ENCODE measurements around the gene TRIM13.

The TRIM13 gene

GRCh38 chr13:49958321-49958720, 38.5 kb upstream of the TRIM13 start:
- ChIA-PET POLR2A (interaction anchor here (0.6 kb wide), 1 partner anchor 21 kb away, joined by 4 read pairs; no protein-coding TSS in a partner anchor), CTCF (no interaction called here)
- DNase-seq (ENCODE audit: extremely low spot score): no peak
- no peak for TF ChIP-seq CTCF (IDR thresholded peaks at IDR 0.05; ENCODE audit: control extremely low read depth, extremely low read depth, low read depth, missing control alignments)

GRCh38 chr13:49967456-49967855, 29.4 kb upstream of the TRIM13 start:
- TF ChIP-seq CTCF (IDR thresholded peaks at IDR 0.05; ENCODE audit: control extremely low read depth, extremely low read depth, low read depth, missing control alignments): no peak
- CTCF ChIA-PET: interaction anchor here (1.1 to 1.4 kb wide), 3 partner anchors 9 to 944 kb away, joined by 3 to 4 read pairs (median 3); no protein-coding TSS in a partner anchor
- POLR2A ChIA-PET: no interaction called here
- DNase-seq (ENCODE audit: extremely low spot score): no peak

GRCh38 chr13:49972709-49973108, 24.1 kb upstream of the TRIM13 start:
- no peak for DNase-seq (ENCODE audit: extremely low spot score)
- ChIA-PET CTCF (interaction anchor here (1.6 to 2.1 kb wide), 2 partner anchors 19 to 939 kb away, joined by 6 to 9 read pairs; no protein-coding TSS in a partner anchor), POLR2A (interaction anchor here (0.5 kb wide), 1 partner anchor 24 kb away, joined by 4 read pairs; no protein-coding TSS in a partner anchor)
- no peak for TF ChIP-seq CTCF (IDR thresholded peaks at IDR 0.05; ENCODE audit: control extremely low read depth, extremely low read depth, low read depth, missing control alignments)

- ChIA-PET CTCF (interaction anchor here (0.7 to 4.3 kb wide), 35 partner anchors 10 to 1310 kb away, joined by 3 to 41 read pairs (median 4); partner anchors contain the start of genes RNASEH2B, SPRYD7 and TRIM13), POLR2A (no interaction called here)
- TF ChIP-seq CTCF (IDR thresholded peaks at IDR 0.05; ENCODE audit: control extremely low read depth, extremely low read depth, low read depth, missing control alignments): no peak
- DNase-seq (ENCODE audit: extremely low spot score): no peak
These were observed 21.0 kb upstream of the TRIM13 start for GRCh38 chr13:49975826-49976225.

DNA sequence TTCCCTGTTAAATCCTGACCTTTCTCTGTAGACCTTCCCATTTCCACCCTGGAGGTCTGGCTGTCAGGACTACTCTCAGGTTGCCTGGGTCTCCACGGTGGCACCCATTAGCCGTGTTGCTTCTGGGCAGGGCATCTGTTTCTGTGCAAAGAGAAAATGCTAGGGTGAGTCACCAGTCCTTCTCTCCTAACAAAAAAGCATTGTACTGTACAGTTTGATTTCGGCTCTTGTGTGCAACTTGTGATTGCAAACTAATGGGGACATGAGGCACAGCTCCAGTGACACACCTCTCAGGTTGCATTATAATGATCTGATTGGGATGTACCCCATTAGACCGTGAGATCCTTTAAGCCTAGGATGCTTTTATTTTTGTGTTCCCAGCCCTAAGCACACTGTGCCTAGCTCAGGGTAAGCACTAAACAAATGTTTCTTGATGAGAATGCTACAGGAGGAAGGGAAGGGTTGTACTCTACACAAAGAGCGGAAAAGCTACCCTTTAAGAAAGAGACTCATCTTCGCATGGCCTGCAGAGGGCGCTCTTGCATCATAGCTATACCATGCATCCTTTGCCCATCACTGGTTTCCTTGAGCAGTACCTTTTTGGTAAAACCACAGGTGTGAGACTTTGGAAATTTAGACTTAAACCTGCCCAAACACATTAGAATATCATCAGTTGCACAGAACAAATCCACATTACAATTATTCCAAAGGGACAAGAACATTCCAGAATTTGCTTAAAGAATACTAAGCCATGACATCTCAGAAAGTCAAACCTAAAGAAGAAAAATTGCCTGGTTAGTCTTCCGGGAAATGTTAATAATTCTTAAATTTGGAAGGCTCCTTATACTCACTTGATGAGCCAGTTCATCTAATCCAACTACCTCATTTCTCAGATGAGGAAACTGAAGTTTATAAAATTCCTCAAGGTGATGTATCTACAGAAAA, 20.3 kb upstream of the TRIM13 start:
- ChIA-PET CTCF (interaction anchor here (0.7 to 4.3 kb wide), 47 partner anchors 8 to 1149 kb away, joined by 3 to 41 read pairs (median 4); partner anchors contain the start of genes KPNA3, RNASEH2B, SPRYD7 and TRIM13), POLR2A (no interaction called here)
- DNase-seq (ENCODE audit: extremely low spot score): peak; percentile 74
- peak; percentile 78 for TF ChIP-seq CTCF (IDR thresholded peaks at IDR 0.05; ENCODE audit: control extremely low read depth, extremely low read depth, low read depth, missing control alignments)

GRCh38 chr13:49977992-49978391, 18.9 kb upstream of the TRIM13 start:
- DNase-seq (ENCODE audit: extremely low spot score): no peak
- POLR2A ChIA-PET: interaction anchor here (0.6 kb wide), 1 partner anchor 44 kb away, joined by 3 read pairs; no protein-coding TSS in a partner anchor
- TF ChIP-seq CTCF (IDR thresholded peaks at IDR 0.05; ENCODE audit: control extremely low read depth, extremely low read depth, low read depth, missing control alignments): no peak
- CTCF ChIA-PET: interaction anchor here (0.6 to 4.3 kb wide), 15 partner anchors 10 to 1093 kb away, joined by 3 to 41 read pairs (median 14); partner anchors contain the start of genes KPNA3, SPRYD7 and TRIM13
